Measurements from ENCODE around the gene ZNF22. TPM values are rescaled to one million over a fixed set of nuclear protein-coding genes. Genes with fewer than 3 reads are reported as not detected.

Gene ZNF22
- total RNA-seq, 1 donor from 2014 or later: 34.2 TPM

GRCh38 chr10:44958898-44959246 is 41.9 kb upstream of the ZNF22 start:
- Mint-ChIP-seq H3K9me3 (peaks cover 3% of the 10 kb centered on the region), H3K27ac (peak overlapping the region; percentile 80), H3K4me3 (peak overlapping the region; percentile 85), H3K4me1 (peaks cover 47% of the 10 kb centered on the region), H3K27me3 (no peaks in the 10 kb centered on the region), H3K36me3 (ENCODE audit: low read depth) (peaks cover 17% of the 10 kb centered on the region)
- no peak for DNase-seq
- ATAC-seq (ENCODE audit: low read depth): no peak
- intact Hi-C loops (cut with micrococcal nuclease): loop anchor here (1.0 to 2.0 kb wide), 4 partner anchors 11 to 41 kb away; partner anchors contain the start of gene ZNF22
- CTCF ChIA-PET: no interaction called here
- POLR2A ChIA-PET: interaction anchor here (0.9 to 1.5 kb wide), 5 partner anchors 8 to 44 kb away, joined by 3 to 12 read pairs (median 4); no protein-coding TSS in a partner anchor
- no peak for TF ChIP-seq CTCF (IDR thresholded peaks at IDR 0.05)

- Mint-ChIP-seq H3K4me3 (peak within 1 kb of the TSS; percentile 85), H3K27ac (peak within 1 kb of the TSS; percentile 80)
- CTCF ChIA-PET: no interaction called here
Observed at GRCh38 chr10:44959247-44960087, 41.3 kb upstream of the ZNF22 start, which contains the start of gene RASSF4. Gene RASSF4, plus strand, starts transcription at chr10:44959802. Its CDS starts 10,401 bp downstream, at chr10:44970203.

GRCh38 chr10:44960088-44960460 is 40.6 kb upstream of the ZNF22 start:
- POLR2A ChIA-PET: interaction anchor here (1.3 to 1.5 kb wide), 4 partner anchors 8 to 43 kb away, joined by 3 to 12 read pairs (median 4); no protein-coding TSS in a partner anchor
- peaks cover 13% of the 10 kb centered on the region for H3K36me3 Mint-ChIP-seq (ENCODE audit: low read depth)
- no peak for TF ChIP-seq CTCF (IDR thresholded peaks at IDR 0.05)
- intact Hi-C loops (cut with micrococcal nuclease): no loop called here
- peak overlapping the region; percentile 85 for H3K4me3 Mint-ChIP-seq
- peaks cover 3% of the 10 kb centered on the region for H3K9me3 Mint-ChIP-seq
- no peak overlapping the region for H3K27ac Mint-ChIP-seq
- CTCF ChIA-PET: interaction anchor here (9.5 kb wide), 1 partner anchor 27 kb away, joined by 60 read pairs; no protein-coding TSS in a partner anchor
- no peak for ATAC-seq (ENCODE audit: low read depth)
- H3K27me3 Mint-ChIP-seq: no peaks in the 10 kb centered on the region
- peaks cover 56% of the 10 kb centered on the region for H3K4me1 Mint-ChIP-seq
- DNase-seq: no peak

More at GRCh38 chr10:44959247-44960087, 41.3 kb upstream of the ZNF22 start, which contains the start of gene RASSF4:
- DNase-seq (peak; percentile 90), ATAC-seq (ENCODE audit: low read depth) (peak; percentile 99)
- no peak for TF ChIP-seq CTCF (IDR thresholded peaks at IDR 0.05)
- Mint-ChIP-seq H3K27me3 (no peaks in the 10 kb centered on the region), H3K4me1 (peaks cover 53% of the 10 kb centered on the region), H3K9me3 (peaks cover 3% of the 10 kb centered on the region), H3K36me3 (ENCODE audit: low read depth) (peaks cover 13% of the 10 kb centered on the region)
- POLR2A ChIA-PET: interaction anchor here (0.9 to 1.5 kb wide), 5 partner anchors 9 to 43 kb away, joined by 3 to 12 read pairs (median 4); no protein-coding TSS in a partner anchor
- intact Hi-C loops (cut with micrococcal nuclease): loop anchor here (1.0 to 2.0 kb wide), 4 partner anchors 11 to 41 kb away; partner anchors contain the start of gene ZNF22

GRCh38 chr10:44960482-44961229 is 40.1 kb upstream of the ZNF22 start:
- CTCF ChIA-PET: interaction anchor here (1.2 to 9.5 kb wide), 2 partner anchors 15 to 27 kb away, joined by 3 to 60 read pairs; no protein-coding TSS in a partner anchor

More at GRCh38 chr10:44960482-44961229, 40.1 kb upstream of the ZNF22 start:
- Mint-ChIP-seq H3K27ac (no peak overlapping the region), H3K4me1 (peaks cover 62% of the 10 kb centered on the region), H3K36me3 (ENCODE audit: low read depth) (peaks cover 12% of the 10 kb centered on the region), H3K4me3 (peak overlapping the region; percentile 85), H3K9me3 (peaks cover 3% of the 10 kb centered on the region), H3K27me3 (no peaks in the 10 kb centered on the region)
- no peak for ATAC-seq (ENCODE audit: low read depth)
- no peak for TF ChIP-seq CTCF (IDR thresholded peaks at IDR 0.05)
- DNase-seq: no peak
- intact Hi-C loops (cut with micrococcal nuclease): no loop called here
- POLR2A ChIA-PET: no interaction called here

Measured in activated B cell treated with CpG ODN at 0.5 μM for 24 hours (primary cell).